H1 (cell line): ENCODE results near the gene PFKM.

Experiments used
- CBX5 ChIP-seq: fragments of 300-800, 300-1000 bp; sonication (generic); IDR thresholded peaks from 2 replicates; pipeline ENCODE4 v1.7.1; 2016; ENCODE audit warnings: antibody characterized with exemption, low read length, low read depth
- CBX8 ChIP-seq: fragments of 300-800, 300-1000 bp; sonication (generic); IDR thresholded peaks from 2 replicates; pipeline ENCODE4 v1.7.1; 2016; ENCODE audit warnings: low read depth, low read length, borderline replicate concordance
- CTCF ChIP-seq, 3 experiments: IDR thresholded peaks; 1 replicate in 2 of 3; 2 replicates in 1 of 3; pipeline versions ENCODE4 v1.5.1 to v1.6.1; 2011; ENCODE audit warnings: low read length in 3 of 3, mild to moderate bottlenecking in 3 of 3, inconsistent platforms in 2 of 3, low read depth in 1 of 3, moderate library complexity in 1 of 3; ENCODE audit not compliant: insufficient read depth in 1 of 3; ENCODE audit errors: control extremely low read depth in 1 of 3
- EZH2 ChIP-seq: fragments of 200-600 bp; sonication (generic); IDR thresholded peaks from 2 replicates; pipeline ENCODE4 v1.7.1; 2012; ENCODE audit warnings: low read depth, mild to moderate bottlenecking, moderate library complexity, low read length, inconsistent platforms; ENCODE audit not compliant: severe bottlenecking
- GTF2F1 ChIP-seq: IDR thresholded peaks from 2 replicates; pipeline ENCODE4 v1.6.1; 2012; ENCODE audit warnings: low read depth, low read length, improper control_type of control experiment, borderline replicate concordance
- POLR2A ChIP-seq, 2 experiments: IDR thresholded peaks; 1 replicate in 1 of 2; 2 replicates in 1 of 2; pipeline ENCODE4 v1.6.1; 2011; ENCODE audit warnings: low read depth in 2 of 2, low read length in 2 of 2, mild to moderate bottlenecking in 2 of 2; ENCODE audit errors: control extremely low read depth in 1 of 2
- POLR2AphosphoS5 ChIP-seq: IDR thresholded peaks from 2 replicates; pipeline ENCODE4 v1.6.1; 2011; ENCODE audit warnings: low read depth, low read length
- RFX5 ChIP-seq: IDR thresholded peaks from 2 replicates; pipeline ENCODE4 v1.6.1; 2011; ENCODE audit warnings: low read depth, low read length, improper control_type of control experiment, borderline replicate concordance
- SIN3A ChIP-seq, 2 experiments: IDR thresholded peaks in 1 of 2; conservative IDR thresholded peaks in 1 of 2; 2 replicates each; pipeline ENCODE4 v1.6.1; 2011 to 2012; ENCODE audit warnings: low read length in 2 of 2, improper control_type of control experiment in 1 of 2, low read depth in 1 of 2, mild to moderate bottlenecking in 1 of 2
- SP1 ChIP-seq: IDR thresholded peaks from 2 replicates; pipeline ENCODE4 v1.6.1; 2011; ENCODE audit warnings: low read depth, low read length
- SUZ12 ChIP-seq: fragments of 200-600 bp; sonication (generic); IDR thresholded peaks from 2 replicates; pipeline ENCODE4 v1.6.1; 2012; ENCODE audit warnings: mild to moderate bottlenecking, inconsistent platforms, low read length, moderate library complexity, mixed read lengths
- TEAD4 ChIP-seq: IDR thresholded peaks from 2 replicates; pipeline ENCODE4 v1.6.1; 2012; ENCODE audit warnings: low read depth, low read length, inconsistent platforms, mixed read lengths
- TF ChIP-seq, protein P1 (sequence below): IDR thresholded peaks from 2 replicates; pipeline ENCODE4 v1.6.1; 2012; ENCODE audit warnings: inconsistent platforms

DNA sequence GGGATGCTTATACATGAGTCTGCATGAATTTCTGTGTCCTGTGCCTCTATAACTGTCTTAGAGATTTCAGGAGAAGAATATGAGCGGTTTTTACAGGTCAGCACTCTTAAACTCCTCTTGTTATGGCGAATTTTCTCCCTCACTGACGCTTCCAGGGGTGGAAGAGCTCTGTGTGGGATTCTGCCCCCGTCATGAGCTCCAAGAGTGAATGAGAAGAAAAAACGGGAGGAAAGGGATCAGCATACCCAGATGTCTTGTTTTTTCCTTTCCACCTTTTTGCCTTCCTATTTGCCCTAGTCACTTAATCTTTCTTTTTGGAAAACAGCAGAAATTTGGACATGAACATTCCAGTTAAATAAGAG, 651 bp downstream of the PFKM start:
- TF ChIP-seq RFX5, result no peak
- TF ChIP-seq CTCF (IDR thresholded peaks at IDR 0.05; ENCODE audit: control extremely low read depth in 1 of 3, insufficient read depth in 1 of 3, low read depth in 1 of 3, low read length in 3 of 3), result no peak
- TF ChIP-seq SP1, result no peak
- no peak for TF ChIP-seq GTF2F1
- TF ChIP-seq SUZ12, result no peak
- TF ChIP-seq SIN3A (conservative IDR thresholded peaks at IDR 0.05 in 1 of 2, IDR thresholded peaks at IDR 0.05 in 1 of 2; ENCODE audit: low read depth in 1 of 2, low read length in 2 of 2), result no peak
- no peak for TF ChIP-seq EZH2
- TF ChIP-seq POLR2A (IDR thresholded peaks at IDR 0.05; ENCODE audit: control extremely low read depth in 1 of 2, low read depth in 2 of 2, low read length in 2 of 2), result no peak
- no peak for TF ChIP-seq CBX5
- TF ChIP-seq TEAD4, result no peak
- TF ChIP-seq, protein P1, sequence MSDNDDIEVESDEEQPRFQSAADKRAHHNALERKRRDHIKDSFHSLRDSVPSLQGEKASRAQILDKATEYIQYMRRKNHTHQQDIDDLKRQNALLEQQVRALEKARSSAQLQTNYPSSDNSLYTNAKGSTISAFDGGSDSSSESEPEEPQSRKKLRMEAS, result no peak
- TF ChIP-seq POLR2AphosphoS5, result no peak
- no peak for TF ChIP-seq CBX8
